Articular chondrocyte of knee joint (primary cell): ENCODE data around the gene TRIM56. TPM values are rescaled to one million over a fixed set of nuclear protein-coding genes. Genes with fewer than 3 reads are reported as not detected.

Experiments used
- total RNA-seq: library from RNA; depleted of rRNA; stranded (reverse); fragments of >200 nt; gene quantifications from 2 replicates; pipeline ENCODE4 v1.2.3, GENCODE V29; 2012

Gene TRIM56
- 11.9 and 14.3 TPM in 2 replicates for total RNA-seq

GRCh38 chr7:101085162-101085964 lies at the start of gene TRIM56:
Gene TRIM56, plus strand, starts transcription at chr7:101085481. Its CDS starts 1,832 bp downstream, at chr7:101087313.

GRCh38 chr7:101126651-101127459 lies 41.6 kb downstream of the TRIM56 start, which contains the start of gene SERPINE1:
Gene SERPINE1, plus strand, starts transcription at chr7:101127104. Its CDS starts 1,290 bp downstream, at chr7:101128394.

Other genes with a start within 250 kb of the TRIM56 start
- gene SLC12A9, start 232.8 kb upstream of the TRIM56 start, total RNA-seq, result 12.6 and 16.3 TPM in 2 replicates
- gene TRIP6, start 218.1 kb upstream of the TRIM56 start, total RNA-seq, result 131 and 135 TPM in 2 replicates
- 30.6 and 36.6 TPM in 2 replicates for gene SRRT, start 210.4 kb upstream of the TRIM56 start, total RNA-seq
- 2.2 and 2.7 TPM in 2 replicates for gene UFSP1, start 195.8 kb upstream of the TRIM56 start, total RNA-seq
- not detected in 2 replicates for gene ACHE, start 189.6 kb upstream of the TRIM56 start, total RNA-seq
- not detected in 2 replicates for gene MUC3A, start 135.9 kb upstream of the TRIM56 start, total RNA-seq
- not detected in 2 replicates for gene MUC12, start 115.9 kb upstream of the TRIM56 start, total RNA-seq
- not detected in 2 replicates for gene MUC17, start 65.4 kb upstream of the TRIM56 start, total RNA-seq
- 116 and 247 TPM in 2 replicates for gene SERPINE1, start 41.6 kb downstream of the TRIM56 start, total RNA-seq
- 71.2 and 96.6 TPM in 2 replicates for gene AP1S1, start 69.0 kb downstream of the TRIM56 start, total RNA-seq
- gene VGF, start 80.1 kb downstream of the TRIM56 start, total RNA-seq, result 0.11 TPM in 1 of 2 replicates, not detected in the other
- 0.11 TPM in 1 of 2 replicates, not detected in the other for gene NAT16, start 94.8 kb downstream of the TRIM56 start, total RNA-seq
- not detected in 2 replicates for gene MOGAT3, start 115.6 kb downstream of the TRIM56 start, total RNA-seq
- 46.4 and 59.1 TPM in 2 replicates for gene PLOD3, start 132.1 kb downstream of the TRIM56 start, total RNA-seq
- 66.9 and 72.4 TPM in 2 replicates for gene ZNHIT1, start 132.7 kb downstream of the TRIM56 start, total RNA-seq
- 1.7 and 2.0 TPM in 2 replicates for gene CLDN15, start 152.3 kb downstream of the TRIM56 start, total RNA-seq
- gene FIS1, start 159.6 kb downstream of the TRIM56 start, total RNA-seq, result 120 and 154 TPM in 2 replicates
- 39.1 and 39.5 TPM in 2 replicates for gene IFT22, start 236.3 kb downstream of the TRIM56 start, total RNA-seq